GM19035 (cell line): ENCODE results near the gene RASIP1.
A peak's percentile ranks its signal among the peaks of the same experiment; 100 is the strongest.
"Not testable (repeated sequence)": the region's sequence is repeated elsewhere in the genome, so short reads cannot be mapped to it uniquely, and the experiment has no call there.

ENCODE experiments used
- ATAC-seq: cut with Tn5 transposase; IDR thresholded peaks from one replicate; pipeline ENCODE4 v1.9.1; 2021; ENCODE audit not compliant: unreplicated experiment

RASIP1 gene

DNA sequence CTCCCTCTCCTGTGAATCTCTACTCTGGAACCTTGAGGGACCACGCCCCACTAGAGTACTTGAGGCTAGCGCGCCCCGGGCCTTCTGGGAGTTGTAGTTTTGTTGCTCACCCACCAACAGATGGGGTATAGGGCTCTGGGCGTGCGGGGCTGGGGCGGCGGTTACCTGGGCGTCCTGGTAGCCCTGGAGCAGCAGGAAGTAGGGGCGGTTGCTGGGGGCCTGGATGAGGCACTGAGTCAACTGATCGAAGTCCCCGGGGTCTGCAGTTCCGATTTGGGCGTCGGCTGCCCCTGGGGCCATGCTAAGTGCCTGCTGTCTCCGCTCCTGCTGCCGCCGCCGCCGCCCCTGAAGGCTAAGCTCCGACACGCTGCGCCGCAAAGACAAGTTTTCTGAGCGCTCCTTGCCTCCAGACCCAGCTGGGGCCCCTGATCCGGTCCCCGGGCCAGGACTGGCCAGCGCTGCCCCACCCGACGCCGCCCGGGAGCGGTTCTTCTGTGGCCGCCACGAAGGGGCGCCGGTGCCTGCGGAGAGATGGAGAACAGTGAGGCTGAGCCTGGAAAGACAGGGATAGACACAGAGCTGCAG lies 5.3 kb downstream of the RASIP1 start:
- ATAC-seq = no peak

DNA sequence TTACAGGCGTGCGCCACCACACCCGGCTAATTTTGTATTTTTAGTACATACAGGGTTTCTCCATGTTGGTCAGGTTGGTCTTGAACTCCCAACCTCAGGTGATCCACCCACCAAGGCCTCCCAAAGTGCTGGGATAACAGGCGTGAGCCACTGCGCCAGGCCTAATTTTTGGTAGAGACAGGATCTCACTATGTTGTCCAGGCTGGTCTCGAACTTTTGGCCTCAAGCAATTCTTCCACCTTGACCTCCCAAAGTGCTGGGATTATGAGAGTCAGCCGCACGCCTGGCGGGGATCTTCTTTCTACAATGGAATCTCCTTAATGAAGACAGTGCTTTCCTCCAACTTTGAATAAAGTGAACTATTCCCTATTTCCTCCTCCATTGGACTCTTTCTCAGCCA lies 5.8 kb downstream of the RASIP1 start:
- no peak for ATAC-seq

DNA sequence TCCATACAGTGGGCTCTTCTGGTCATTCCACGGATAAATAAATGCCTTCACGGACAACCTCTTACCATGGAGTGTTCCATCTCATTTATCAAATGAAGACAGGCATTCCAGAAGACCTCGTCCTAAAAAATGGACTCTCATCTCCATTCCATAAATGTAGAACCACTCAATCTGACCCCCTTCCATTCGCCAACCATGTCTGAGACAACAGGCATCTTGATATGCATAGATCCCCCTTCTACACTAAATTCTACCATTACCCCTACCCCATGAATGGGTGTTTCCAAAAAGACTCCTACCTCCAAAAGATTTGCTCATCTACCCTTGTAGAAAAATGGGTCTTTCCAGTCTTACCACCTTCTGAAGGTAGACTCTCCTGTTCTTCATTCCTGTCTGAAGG lies 9.0 kb downstream of the RASIP1 start:
- no peak for ATAC-seq

DNA sequence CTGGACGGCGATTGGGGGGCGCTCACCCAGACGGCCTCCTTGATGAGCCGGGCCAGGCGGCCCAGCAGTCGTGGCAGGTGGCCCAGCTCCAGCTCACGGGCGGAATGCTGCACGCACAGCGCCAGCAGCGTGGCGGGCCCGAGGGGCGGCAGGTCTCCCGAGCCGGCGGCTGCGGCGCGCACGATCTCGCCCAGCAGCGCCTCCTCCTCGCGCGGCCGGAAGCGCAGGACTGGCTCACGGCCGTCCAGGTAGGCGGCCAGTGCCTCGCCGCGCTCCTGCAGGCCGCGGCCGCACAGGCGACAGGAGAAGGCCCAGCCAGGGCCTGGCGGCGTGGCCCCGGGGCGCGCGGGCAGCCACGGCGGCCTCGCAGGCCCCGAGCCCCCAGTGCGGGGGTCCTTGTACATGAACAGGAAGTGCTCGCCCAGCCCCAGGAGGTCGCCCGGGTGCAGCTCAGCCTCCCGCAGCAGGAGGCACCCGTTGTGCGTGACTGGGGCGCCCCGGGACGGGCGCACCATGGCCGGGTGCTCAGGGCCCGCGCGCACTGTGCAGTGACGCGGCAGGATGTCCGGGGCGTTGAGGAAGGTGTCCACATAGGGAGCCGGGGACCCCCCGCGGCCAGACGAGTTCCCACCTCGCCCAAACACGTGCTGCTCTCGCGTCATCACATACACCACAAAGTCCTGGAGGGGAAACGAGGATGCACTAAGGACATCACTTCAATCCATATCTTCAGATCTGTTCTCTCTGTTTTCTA lies 11.3 kb downstream of the RASIP1 start:
- no peak for ATAC-seq

DNA sequence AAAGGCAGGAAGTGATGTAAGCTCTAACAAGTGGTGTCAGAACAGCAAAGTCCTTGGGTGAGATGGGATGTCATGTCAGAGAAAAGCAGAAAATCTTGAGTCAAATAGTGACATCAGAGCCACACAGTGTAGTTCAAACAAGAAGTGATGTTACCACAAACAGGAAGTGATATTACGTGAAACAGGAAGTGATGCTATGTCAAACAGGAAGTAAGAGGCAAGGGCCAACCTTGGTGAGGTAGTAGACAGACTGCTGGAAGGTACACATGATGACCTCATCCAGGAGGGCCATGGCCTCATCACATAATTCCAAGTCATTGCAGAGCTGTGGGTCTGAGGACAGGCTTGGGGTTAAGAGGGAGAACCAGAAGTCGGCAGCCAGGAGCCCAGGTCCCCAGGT lies 13.9 kb downstream of the RASIP1 start:
- no peak for ATAC-seq

DNA sequence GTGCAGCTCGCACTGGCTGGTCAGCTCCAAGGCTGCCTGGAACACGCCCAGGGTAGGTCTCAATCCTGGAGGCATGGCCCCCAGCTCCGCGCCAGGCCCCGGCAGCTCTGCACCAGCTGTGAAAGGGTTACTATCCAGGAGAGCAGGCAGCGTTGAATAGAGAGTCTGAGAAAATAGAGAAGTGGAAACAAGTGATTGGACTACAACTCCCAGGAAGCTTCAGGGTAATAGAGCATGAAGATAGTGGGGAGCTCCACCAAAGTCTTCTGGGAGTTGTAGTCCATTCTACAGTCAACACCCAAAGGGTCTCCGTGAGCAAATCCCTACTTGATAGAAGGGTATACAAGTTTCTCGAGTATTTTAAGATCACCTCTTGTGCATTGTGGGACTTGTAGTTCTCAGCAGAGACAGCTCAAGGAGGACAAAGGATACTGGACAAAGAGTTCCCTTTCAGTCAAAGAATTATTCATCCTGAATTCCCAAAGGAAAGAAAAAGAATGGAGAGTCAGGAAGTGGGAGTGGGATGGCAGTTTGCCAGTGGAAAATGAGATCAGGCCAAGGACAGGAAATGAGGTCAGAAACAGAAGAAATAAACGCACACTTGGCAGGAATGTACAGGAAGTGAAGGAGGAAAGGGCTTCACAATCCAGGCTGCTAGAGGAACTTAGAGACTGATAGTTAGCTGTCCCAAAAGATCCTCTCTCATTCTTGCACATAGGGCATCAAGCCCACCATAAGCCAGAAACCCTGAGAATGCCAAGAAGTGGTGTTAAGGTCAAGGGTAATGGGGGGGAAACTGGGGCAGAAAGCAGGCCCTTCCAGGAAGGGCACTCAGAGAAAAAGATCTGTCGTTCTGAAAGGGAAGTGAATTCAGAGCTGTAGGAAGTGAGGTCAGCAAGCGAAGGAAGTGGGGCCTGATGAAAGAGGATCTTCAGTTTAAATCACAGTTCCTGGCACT lies 15.3 kb downstream of the RASIP1 start:
- no peak for ATAC-seq

DNA sequence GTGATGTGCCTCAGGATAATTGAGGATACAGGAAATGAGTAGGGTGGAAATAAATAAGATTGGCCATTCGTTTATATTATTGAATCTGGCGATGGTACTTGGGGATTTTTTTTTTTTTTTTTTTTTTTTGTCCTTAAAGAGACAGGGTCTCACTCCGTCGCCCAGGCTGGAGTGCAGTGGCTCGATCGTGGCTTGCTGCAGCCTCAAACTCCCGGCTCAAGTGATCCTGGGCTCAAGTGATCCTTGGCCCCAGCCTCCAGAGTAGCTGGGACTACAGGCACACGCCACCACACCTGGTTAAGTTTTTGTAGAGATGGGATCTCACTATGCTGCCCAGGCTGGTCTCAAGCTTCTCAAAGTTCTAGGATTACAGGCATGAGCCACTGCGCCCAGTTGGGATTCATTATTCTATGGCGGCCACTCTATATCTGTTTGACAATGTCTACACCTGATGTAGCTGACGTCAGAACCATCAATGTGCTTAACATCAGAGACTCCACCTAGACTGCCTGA lies 18.2 kb downstream of the RASIP1 start:
- ATAC-seq = no peak

DNA sequence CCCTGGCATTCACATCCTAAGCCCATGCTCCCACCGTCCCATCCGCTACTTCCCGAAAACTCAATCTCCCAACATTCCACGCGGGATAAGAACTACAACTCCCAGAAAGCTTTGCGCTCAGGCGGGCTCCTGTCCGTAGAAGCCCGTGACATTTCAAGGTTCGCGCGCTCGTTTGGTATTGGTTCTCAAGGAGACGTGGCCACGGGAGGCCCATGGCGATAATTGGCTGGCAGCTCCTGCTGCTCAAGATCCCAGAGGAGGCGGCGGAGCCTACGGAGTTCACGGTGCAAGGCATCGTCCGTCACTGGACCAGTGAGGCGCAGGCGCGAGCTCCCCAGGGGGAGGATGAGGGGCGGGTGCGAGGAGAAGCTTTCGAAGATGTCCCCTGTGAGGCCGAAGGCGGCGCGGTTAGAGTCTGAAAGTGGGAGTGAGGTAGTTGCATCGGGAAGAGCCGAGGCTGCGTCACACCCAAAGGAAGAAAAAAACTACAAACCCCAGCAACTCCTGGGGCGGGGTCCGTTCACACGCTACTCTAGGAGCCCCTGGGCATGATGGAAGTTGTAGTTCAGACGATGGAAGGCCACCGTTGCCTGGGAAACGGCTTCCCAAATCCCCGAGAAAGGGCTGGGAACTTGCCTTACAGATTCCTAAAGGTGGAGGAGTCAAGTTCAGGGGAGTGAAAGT lies 19.7 kb downstream of the RASIP1 start:
- ATAC-seq = peak; percentile 87

DNA sequence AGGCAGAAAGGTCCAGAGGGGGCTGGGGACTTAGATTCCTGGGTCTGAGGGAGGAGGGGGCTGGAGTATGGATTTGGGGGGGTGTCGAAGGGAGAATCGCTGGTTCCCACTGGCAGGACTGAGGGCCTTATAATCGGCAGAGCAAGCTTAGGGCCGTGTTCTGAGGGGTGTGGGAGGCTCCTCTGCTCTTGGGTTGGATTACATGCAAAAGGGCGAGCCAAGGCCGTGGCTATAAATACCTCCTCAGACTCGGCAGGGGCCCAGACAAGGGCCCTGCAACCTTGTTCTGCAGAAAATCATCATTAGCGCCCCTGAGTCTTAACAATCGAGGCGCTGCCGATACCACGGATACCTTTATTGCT lies 20.2 kb downstream of the RASIP1 start:
- peak; percentile 13 for ATAC-seq

DNA sequence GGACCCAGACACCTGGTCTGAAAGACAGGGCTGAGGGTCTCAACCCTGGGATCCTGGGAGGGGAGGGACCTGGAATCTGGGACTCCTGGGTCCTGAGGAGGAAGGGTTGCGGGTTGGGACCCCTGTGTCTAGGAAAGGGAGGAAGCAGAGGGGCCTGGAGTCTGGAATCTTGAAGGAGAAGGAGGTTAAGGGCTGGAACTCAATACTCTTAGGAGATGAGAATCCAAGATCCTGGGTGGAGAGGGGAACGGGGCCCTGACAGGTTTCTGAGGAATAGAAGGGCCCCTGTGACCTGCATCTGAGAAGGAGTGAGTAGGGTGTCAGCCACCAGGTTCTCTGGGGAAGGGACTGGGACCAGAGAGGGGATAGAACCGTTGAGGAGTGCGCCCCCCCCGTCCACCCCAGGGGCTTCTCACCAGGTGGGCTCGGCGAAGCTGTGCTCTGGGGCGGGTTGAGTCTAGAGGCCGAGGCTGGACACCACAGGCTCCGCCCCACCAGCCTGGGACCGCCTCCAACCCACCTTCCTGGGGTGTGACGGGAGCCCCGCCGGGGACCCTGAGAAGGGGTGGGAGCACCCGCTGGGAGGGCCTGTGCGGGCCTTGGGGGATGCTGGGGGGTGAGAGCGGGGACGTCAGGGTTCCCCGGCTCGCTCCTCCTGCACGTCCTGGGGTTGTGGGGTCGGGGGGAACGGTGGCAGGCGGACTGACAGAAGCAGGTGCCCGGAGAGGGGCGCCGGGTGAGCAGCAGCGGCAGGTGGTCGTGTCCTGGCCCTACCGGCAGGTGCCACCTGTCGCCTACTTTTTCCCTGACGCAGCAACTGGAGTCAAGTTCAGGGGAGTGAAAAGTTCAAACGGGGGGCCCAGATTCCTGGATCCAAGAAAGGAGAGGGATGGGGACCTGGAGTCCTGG lies 20.9 kb downstream of the RASIP1 start, which contains the start of gene MAMSTR:
TSS of gene MAMSTR (minus strand) at position 463 of the 909 bp plus-strand sequence. CDS start 694 bp downstream, outside the sequence.
- no peak for ATAC-seq

DNA sequence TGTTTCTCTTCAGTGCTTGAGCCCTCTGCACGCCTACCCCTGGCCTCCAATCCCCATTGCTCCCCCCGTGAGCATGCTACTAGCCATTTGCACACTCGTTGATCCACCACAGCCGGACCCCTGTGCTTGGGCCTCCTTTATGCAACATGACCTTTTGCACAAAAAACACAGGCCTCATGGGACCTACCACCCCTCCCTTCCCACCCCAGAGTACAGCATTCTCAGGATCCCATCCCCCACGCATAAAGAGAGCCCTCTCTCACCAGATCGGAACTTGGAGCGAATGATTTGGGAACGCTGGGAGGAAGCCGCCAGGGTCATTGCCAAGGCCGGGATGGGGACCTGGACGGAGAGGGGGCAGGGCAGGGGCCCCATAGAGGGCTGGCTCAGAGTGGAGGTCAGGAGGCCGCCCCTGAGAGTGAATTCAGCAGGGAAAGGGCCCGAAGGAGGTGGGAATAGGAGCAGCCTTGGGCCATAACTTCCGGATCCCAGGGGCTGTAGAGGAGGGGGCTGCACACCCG lies 21.6 kb downstream of the RASIP1 start:
- no peak for ATAC-seq

DNA sequence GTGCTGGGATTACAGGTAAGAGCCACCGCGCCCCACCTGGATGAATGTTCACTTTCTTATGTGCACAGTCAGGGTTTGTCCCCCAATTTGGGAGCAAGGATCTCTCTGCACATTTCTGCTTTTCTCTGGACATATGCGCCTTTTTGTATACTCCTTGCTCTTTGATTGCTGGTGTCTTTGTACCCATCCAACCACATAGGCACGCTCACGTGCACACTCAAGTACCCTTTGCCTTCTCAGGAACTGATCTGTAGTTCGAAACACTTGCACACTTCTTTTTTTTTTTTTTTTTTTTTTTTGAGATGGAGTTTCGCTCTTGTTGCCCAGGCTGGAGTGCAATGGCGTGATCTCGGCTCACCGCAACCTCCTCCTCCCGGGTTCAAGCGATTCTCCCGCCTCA lies 22.3 kb downstream of the RASIP1 start:
- not testable (repeated sequence) for ATAC-seq

DNA sequence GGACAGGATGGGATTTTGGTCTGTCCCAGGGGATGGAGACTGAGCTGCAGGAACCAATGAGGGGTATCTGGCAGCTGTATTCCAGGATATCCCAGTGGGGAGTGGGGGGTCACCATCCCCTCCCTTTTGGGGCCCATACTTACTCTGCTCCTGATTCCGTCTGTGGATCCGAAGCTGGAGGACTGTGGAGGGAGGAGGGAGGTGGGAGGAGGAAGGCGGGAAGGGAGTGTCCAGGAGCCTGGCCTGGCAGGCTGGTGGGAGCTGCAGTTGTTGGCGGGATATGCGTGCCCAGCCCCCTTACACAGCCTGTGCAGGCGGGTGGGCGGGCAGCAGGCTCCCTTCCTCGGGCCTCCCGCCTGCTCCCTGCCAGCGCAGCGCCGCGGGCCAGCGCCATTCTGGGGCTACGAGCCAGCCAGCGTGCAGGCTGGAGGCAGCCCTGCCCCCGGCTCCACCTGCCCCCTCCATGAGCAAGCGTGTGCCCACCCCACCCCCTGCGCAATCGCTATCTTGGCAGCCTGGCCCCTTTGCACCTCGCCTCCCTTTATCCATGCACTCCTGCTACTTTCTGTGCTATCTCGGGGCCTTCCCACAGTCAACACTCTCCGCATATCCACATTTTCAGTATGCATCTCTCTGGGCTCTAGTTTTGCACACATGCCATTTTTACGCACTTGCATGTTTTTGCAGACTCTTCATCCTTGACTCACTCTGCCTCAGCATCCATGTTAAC lies 23.7 kb downstream of the RASIP1 start:
- no peak for ATAC-seq

DNA sequence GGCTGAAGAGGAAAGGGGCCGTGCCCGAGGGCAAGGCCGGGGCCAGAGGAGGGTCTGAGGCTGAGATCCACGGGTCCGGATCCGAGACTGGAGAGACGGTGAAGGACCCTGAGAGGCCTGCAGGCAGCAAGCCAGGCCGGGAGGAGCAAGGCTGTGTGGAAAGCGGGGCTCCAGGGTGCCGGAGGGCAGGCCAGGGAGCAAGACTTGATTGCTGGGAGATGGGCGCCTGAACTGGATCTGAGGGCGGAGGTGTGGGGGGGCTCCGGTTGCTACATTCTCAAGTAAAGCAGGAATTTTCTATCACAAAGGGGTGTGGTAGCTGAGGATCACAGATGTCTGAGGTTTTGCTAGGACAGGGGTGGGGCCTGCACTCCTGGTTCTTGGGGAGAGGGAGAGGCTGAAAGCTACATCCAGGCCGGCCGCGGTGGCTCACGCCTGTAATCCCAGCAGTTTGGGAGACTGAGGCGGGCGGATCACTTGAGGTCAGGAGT lies 24.7 kb downstream of the RASIP1 start:
- ATAC-seq = no peak

DNA sequence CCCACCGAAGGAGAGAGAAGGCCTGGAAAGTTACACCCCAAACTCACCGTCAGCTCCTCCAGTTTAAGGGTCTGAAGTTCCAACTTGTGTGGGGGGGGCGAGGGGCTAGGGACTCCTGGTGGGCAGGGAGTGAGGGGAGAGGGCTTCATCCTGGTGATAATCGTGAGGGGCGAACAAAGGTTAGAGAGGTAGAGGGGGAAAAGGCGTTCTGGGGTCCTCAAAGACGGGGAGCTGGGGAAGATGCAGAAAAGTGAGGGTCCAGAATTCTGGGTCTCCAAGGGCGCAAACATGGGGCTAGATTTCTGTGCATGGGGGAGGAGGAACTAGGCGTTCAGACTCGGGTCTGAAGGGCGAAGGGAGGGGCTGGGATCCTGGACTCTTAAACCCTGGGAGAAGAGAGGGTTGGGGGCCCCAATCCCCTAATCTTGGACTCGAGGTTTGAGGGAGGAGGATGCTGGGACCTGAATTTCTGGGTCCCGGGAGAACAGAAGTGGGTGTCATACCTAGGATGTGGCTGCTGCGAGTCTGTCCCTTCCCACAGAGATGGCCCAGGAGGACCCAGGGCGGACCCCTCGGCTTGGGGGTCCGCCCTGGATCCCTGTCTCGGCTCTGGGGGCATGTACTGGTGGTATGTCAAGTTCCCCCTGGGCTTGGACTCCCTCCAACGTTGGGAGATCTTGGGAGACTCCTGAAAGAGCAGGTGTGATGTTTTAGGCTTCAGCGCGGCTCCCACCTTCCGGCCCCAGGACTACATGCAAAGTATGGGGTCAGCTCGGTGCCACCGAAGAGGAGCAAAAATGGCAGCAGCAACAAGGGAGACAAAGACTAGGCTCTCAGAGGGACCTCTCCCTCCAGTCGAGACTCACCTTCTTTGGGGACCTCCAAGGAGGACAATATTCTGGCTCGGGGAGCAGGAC lies 25.4 kb downstream of the RASIP1 start:
- no peak for ATAC-seq

DNA sequence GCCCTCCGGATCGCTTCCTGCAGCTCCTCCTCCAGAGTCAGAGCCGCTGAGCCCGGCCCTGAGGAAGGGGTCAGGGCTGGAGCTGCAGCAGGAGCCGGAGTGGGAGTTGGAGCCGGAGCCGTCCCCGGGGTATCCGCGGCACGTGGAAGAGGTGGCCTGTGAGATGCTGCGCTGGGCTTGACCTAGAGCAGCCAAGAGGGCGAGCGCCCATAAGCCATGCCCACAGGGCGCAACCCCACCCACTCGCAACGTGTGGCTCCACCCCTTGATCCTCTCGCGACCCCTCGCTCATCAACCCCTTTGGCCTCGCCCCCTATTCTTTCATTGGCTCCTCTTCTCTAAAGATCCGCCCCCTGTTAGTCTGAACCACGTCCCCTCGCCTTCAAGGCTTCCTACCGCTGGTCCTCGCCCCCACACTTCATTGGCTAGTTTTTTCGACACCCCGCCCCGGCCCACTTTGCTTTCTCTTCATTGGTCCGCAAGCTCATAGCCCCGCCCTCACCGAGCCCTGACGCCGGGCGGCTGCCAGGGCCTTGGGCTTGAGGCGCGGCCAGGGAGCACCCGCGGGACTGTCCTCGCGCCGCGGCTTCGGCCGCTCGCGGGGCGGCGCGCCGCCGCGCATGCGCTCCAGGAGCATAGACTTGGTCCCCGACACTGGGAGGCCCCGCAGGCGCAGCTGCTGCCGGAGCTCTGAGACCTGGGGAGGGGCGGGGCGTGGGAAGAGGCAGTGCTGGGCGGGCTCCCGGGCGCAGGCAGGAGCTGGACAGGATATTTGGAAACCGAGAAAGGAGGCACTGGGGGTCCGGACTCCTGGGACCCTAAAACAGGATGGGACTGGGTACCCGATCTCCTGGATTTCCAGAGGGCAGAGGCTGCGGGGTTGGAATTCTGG lies 26.3 kb downstream of the RASIP1 start:
- ATAC-seq = peak; percentile 92
